SK-N-SH treated with all-trans-retinoic acid at 6 μM for 48 hours (cell line): ENCODE measurements around the gene PHACTR4.

Experiments
- ATAC-seq: fragments of 200-7000 bp; cut with Tn5 transposase; 3 replicates; pipeline ENCODE4 v1.9.1; 2020; ENCODE audit warnings: mild to moderate bottlenecking, moderate library complexity
- BACH2 ChIP-seq: fragments of 250-450 bp; sonication (Bioruptor Pico); IDR thresholded peaks from 2 replicates; pipeline ENCODE4 v1.9.0; 2021; ENCODE audit warnings: mild to moderate bottlenecking, borderline replicate concordance
- CSDC2 ChIP-seq: fragments of 250-450 bp; sonication (Bioruptor Pico); IDR thresholded peaks from 2 replicates; pipeline ENCODE4 v1.5.0; 2020; ENCODE audit warnings: mild to moderate bottlenecking, moderate library complexity
- GLIS3 ChIP-seq: fragments of 250-450 bp; sonication (Bioruptor Pico); IDR thresholded peaks from 2 replicates; pipeline ENCODE4 v1.5.0; 2020; ENCODE audit warnings: mild to moderate bottlenecking, moderate library complexity
- ISL1 ChIP-seq: fragments of 250-450 bp; sonication (Bioruptor Pico); IDR thresholded peaks from 2 replicates; pipeline ENCODE4 v2.1.2; 2022; ENCODE audit warnings: mild to moderate bottlenecking, moderate library complexity
- PATZ1 ChIP-seq: fragments of 250-450 bp; sonication (Bioruptor Pico); IDR thresholded peaks from 2 replicates; pipeline ENCODE4 v1.8.0; 2020; ENCODE audit warnings: mild to moderate bottlenecking, moderate library complexity, borderline replicate concordance
- POU6F1 ChIP-seq: fragments of 250-450 bp; sonication (Bioruptor Pico); IDR thresholded peaks from 2 replicates; pipeline ENCODE4 v1.8.0; 2021; ENCODE audit warnings: low read depth, mild to moderate bottlenecking, moderate library complexity, borderline replicate concordance
- PPARA ChIP-seq: fragments of 250-450 bp; sonication (Bioruptor Pico); IDR thresholded peaks from 2 replicates; pipeline ENCODE4 v1.5.0; 2020; ENCODE audit warnings: mild to moderate bottlenecking, borderline replicate concordance
- RARB ChIP-seq: fragments of 250-450 bp; sonication (Bioruptor Pico); IDR thresholded peaks from 2 replicates; pipeline ENCODE4 v1.8.0; 2021; ENCODE audit warnings: mild to moderate bottlenecking, moderate library complexity
- SNAI2 ChIP-seq: fragments of 250-450 bp; sonication (Bioruptor Pico); IDR thresholded peaks from 2 replicates; pipeline ENCODE4 v1.5.0; 2020; ENCODE audit warnings: mild to moderate bottlenecking, moderate library complexity
- TCF4 ChIP-seq: fragments of 250-450 bp; sonication (Bioruptor Pico); IDR thresholded peaks from 2 replicates; pipeline ENCODE4 v1.8.0; 2021; ENCODE audit warnings: mild to moderate bottlenecking, moderate library complexity, borderline replicate concordance
- TOX ChIP-seq: fragments of 250-450 bp; sonication (Bioruptor Pico); IDR thresholded peaks from 2 replicates; pipeline ENCODE4 v1.8.0; 2021; ENCODE audit warnings: mild to moderate bottlenecking, moderate library complexity, borderline replicate concordance
- ZC3H10 ChIP-seq: fragments of 250-450 bp; sonication (Bioruptor Pico); IDR thresholded peaks from 2 replicates; pipeline ENCODE4 v1.5.1; 2021; ENCODE audit warnings: mild to moderate bottlenecking, moderate library complexity
- ZFP3 ChIP-seq: fragments of 250-450 bp; sonication (Bioruptor Pico); IDR thresholded peaks from 2 replicates; pipeline ENCODE4 v1.5.0; 2020; ENCODE audit warnings: mild to moderate bottlenecking, moderate library complexity
- ZNF70 ChIP-seq: fragments of 450-650 bp; formaldehyde crosslinking; IDR thresholded peaks from 2 replicates; pipeline ENCODE4 v1.5.0; 2020; ENCODE audit warnings: mild to moderate bottlenecking, moderate library complexity
- ZNF8 ChIP-seq: fragments of 450-650 bp; formaldehyde crosslinking; IDR thresholded peaks from 2 replicates; pipeline ENCODE4 v1.5.0; 2020; ENCODE audit warnings: mild to moderate bottlenecking, moderate library complexity
- TF ChIP-seq, protein P1 (sequence below): fragments of 250-450 bp; sonication (Bioruptor Pico); IDR thresholded peaks from 2 replicates; pipeline ENCODE4 v1.5.0; 2020; ENCODE audit warnings: mild to moderate bottlenecking, moderate library complexity

The PHACTR4 gene

DNA sequence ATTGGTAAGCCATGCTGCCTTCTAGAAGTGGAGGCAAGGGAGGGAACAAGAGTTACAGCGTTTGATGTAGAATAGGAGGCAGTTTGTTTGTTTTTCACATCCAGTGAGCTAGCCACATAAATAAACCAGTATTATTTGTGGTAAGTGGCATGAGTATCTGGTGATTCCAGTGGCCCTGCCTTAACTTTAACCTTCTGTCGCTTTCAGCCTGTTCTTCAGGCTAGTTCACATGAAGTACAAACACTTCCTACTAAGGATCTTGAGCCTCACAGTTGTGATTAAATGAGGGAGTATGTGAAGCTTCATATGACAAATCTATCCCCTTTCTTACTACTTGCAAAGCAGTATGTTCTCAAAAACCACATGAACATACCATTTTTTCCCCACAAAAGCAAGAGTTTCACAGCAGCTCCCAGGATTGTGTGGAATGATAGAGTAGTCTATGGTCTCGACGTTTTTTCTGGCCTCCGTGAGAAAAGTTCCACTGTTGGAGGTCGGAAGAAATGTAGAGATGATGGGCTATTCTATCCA, 59.5 kb downstream of the PHACTR4 start (continued):
- no peak for TF ChIP-seq POU6F1
- TF ChIP-seq ZNF8 (CRISPR knock-in tag): no peak
- TF ChIP-seq, protein P1, sequence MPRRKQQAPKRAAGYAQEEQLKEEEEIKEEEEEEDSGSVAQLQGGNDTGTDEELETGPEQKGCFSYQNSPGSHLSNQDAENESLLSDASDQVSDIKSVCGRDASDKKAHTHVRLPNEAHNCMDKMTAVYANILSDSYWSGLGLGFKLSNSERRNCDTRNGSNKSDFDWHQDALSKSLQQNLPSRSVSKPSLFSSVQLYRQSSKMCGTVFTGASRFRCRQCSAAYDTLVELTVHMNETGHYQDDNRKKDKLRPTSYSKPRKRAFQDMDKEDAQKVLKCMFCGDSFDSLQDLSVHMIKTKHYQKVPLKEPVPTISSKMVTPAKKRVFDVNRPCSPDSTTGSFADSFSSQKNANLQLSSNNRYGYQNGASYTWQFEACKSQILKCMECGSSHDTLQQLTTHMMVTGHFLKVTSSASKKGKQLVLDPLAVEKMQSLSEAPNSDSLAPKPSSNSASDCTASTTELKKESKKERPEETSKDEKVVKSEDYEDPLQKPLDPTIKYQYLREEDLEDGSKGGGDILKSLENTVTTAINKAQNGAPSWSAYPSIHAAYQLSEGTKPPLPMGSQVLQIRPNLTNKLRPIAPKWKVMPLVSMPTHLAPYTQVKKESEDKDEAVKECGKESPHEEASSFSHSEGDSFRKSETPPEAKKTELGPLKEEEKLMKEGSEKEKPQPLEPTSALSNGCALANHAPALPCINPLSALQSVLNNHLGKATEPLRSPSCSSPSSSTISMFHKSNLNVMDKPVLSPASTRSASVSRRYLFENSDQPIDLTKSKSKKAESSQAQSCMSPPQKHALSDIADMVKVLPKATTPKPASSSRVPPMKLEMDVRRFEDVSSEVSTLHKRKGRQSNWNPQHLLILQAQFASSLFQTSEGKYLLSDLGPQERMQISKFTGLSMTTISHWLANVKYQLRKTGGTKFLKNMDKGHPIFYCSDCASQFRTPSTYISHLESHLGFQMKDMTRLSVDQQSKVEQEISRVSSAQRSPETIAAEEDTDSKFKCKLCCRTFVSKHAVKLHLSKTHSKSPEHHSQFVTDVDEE (CRISPR knock-in tag): no peak
- no peak for TF ChIP-seq ZC3H10 (CRISPR knock-in tag)
- no peak for TF ChIP-seq RARB (CRISPR knock-in tag)

GRCh38 chr1:28436211-28436769, 66.8 kb downstream of the PHACTR4 start:
- TF ChIP-seq ISL1 (CRISPR knock-in tag) (no peak), CSDC2 (CRISPR knock-in tag) (no peak)
- ATAC-seq: no peak

DNA sequence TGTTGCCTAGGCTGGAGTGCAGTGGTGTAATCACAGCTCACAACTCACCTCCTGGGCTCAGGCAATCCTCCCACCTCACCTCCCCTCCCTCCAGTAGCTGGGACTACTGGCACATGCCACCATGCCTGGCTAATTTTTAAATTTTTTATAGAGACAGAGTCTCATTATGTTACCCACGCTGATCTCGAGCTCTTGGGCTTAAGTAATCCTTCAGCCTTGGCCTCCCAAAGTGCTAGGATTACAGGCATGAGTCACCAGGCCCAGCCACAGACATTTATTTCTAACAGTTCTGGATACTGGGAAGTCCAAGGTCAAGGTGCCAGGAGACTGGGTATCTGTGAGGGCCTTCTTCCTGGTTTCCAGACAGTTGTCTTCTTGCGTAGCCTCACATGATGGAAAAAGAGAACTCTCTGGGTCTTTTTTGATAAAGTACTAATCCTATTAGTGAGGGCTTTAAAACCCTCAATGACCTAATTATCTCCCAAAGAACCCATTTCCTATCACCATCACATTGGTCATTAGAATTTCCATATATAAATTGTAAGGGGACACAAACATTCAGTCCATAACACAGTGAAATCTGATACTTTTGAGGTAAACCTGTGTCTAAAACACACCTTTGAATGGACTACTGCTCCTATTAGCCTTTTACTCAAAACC, 67.9 kb downstream of the PHACTR4 start:
- ATAC-seq: peak; percentile 74
- TF ChIP-seq PPARA: no peak
- TF ChIP-seq SNAI2 (CRISPR knock-in tag): no peak
- no peak for TF ChIP-seq TOX (CRISPR knock-in tag)
- TF ChIP-seq PATZ1 (CRISPR knock-in tag): no peak

DNA sequence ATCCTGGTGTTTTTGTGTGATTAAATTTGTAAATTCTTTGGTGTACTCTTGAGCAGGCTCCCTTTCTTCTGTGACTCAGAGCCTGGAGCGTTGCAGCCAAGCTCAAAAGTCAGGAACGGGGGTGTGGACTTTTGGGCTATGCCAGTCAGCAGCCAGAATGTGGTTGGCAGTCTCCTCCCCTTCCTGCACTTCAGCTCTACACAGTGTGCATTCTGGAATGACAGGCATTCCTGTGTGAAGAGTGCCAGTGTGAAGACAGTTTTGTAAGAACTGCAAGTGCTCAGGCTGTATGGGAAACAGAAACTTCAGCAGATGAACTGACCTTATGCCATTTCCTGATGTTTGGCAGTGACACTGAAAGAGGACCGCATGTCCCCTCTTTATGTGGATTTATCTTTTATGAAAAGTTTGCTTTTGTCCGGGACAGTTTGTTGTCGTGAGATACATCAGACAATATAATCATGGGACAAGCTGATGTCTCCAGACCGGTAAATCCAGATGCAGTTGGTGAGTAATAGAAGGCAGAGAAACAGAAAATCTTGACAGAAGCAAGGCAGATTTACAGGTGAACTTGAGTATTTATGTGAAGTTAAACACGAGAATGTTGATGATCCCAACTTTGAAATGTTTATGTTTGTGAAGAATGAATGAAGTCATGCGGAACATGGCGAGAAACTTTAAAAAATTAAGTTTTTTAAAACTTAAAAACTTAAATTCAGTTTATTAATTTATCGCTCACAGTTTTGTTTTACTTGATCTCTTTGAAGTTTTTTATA, 68.6 kb downstream of the PHACTR4 start:
- ATAC-seq: peak; percentile 99
- TF ChIP-seq ZFP3 (no peak), ZNF70 (CRISPR knock-in tag) (no peak), PATZ1 (CRISPR knock-in tag) (no peak), GLIS3 (CRISPR knock-in tag) (no peak), PPARA (no peak), TCF4 (CRISPR knock-in tag) (no peak), BACH2 (CRISPR knock-in tag) (no peak)
- TF ChIP-seq, protein P1 (CRISPR knock-in tag): no peak
